Heart right ventricle (tissue), 16 donors: Measurements from ENCODE around the gene GKAP1. TPM values are rescaled to one million over a fixed set of nuclear protein-coding genes. Genes with fewer than 3 reads are reported as not detected.
"Not testable (repeated sequence)": the region's sequence is repeated elsewhere in the genome, so short reads cannot be mapped to it uniquely, and the experiment has no call there.

Source experiments
- ATAC-seq, 8 donors: fragments of 200-7000 bp; cut with Tn5 transposase; one replicate each; pipeline ENCODE4 v1.9.1; 2020; ENCODE audit warnings: mild to moderate bottlenecking in 8 of 8, moderate library complexity in 8 of 8, moderate number of reproducible peaks in 1 of 8
- DNase-seq, 2 donors: peaks; one replicate each; pipeline ENCODE4 v3.0.0-alpha.2; 2020
- H3K27ac ChIP-seq, 10 donors: fragments of 200-600 bp; sonication (generic) in 2 of 10; one replicate each; pipeline versions ENCODE4 v1.5.0 to v1.8.0; 2020 to 2022; ENCODE audit warnings: mild to moderate bottlenecking in 3 of 10
- H3K27me3 ChIP-seq, 7 donors: fragments of 200-600 bp; one replicate each; pipeline ENCODE4 v1.8.0; 2021 to 2022; ENCODE audit warnings: mild to moderate bottlenecking in 2 of 7
- H3K36me3 ChIP-seq, 9 donors: fragments of 200-600 bp; sonication (generic) in 1 of 9; one replicate each; pipeline versions ENCODE4 v1.5.0 to v1.8.0; 2020 to 2022; ENCODE audit warnings: mild to moderate bottlenecking in 2 of 9
- H3K4me1 ChIP-seq, 9 donors: fragments of 200-600 bp; sonication (generic) in 1 of 9; one replicate each; pipeline versions ENCODE4 v1.5.0 to v1.8.0; 2020 to 2022; ENCODE audit warnings: mild to moderate bottlenecking in 4 of 9
- H3K4me3 ChIP-seq, 10 donors: fragments of 200-600 bp; sonication (generic) in 2 of 10; one replicate each; pipeline versions ENCODE4 v1.5.0 to v1.8.0; 2020 to 2022; ENCODE audit warnings: mild to moderate bottlenecking in 7 of 10, moderate library complexity in 2 of 10
- H3K9me3 ChIP-seq, 11 donors: fragments of 200-600 bp in 10 of 11; sonication (generic) in 2 of 11; one replicate each; pipeline versions ENCODE4 v1.5.0 to v1.8.0; 2013 to 2022; ENCODE audit warnings: mild to moderate bottlenecking in 2 of 11, control low read depth in 1 of 11, moderate library complexity in 1 of 11
- WGBS, 2 donors: extraction: QIAGEN DNeasy Blood & Tissue Kit; methylation state at CpG; one replicate each; pipeline ENCODE4 v1.1.7; 2013; ENCODE audit warnings: inconsistent platforms in 1 of 2; 5-methylcytosine and 5-hydroxymethylcytosine counted together
- intact Hi-C, 10 donors: fragments of 100-400 bp; cut with DNase I; formaldehyde crosslinking; loops; one replicate each; pipeline versions ENCODE4 v1.11.1 to v1.14.2; 2022
- polyA plus RNA-seq, 2 donors: library from polyadenylated mRNA; stranded (reverse); fragments of 200-250 nt; gene quantifications; one replicate each; pipeline ENCODE4 v1.2.3, GENCODE V29; 2013
- total RNA-seq, 10 donors: library from RNA; stranded (reverse); fragmentation: NEBNext Ultra II Directional in 3 of 10; extraction: Animal tissue kit (Norgen Biotek cat#: 25700) in 3 of 10; gene quantifications; one replicate each; pipeline versions ENCODE4 v1.2.1 to v1.2.4, GENCODE V29; 2021 to 2023
- TF ChIP-seq, protein P1 (sequence below), 9 donors: fragments of 200-600 bp; sonication (generic) in 2 of 9; IDR thresholded peaks; one replicate each; pipeline versions ENCODE4 v1.5.0 to v1.8.0; 2021 to 2022; ENCODE audit warnings: antibody characterized with exemption in 9 of 9, mild to moderate bottlenecking in 5 of 9, moderate library complexity in 1 of 9
- donor health status: Arrhythmogenic right ventricular cardiomyopathy.
- donor health status: ischemic (EF 13 %, LVEDD 7.1; RV severe dilation, severe dysfunction).
- donor health status: healthy with polysubstance abuse.
- donor health status: DM: no; HTN: yes; CAD: no.
- donor health status: DM: no; HTN: no; CAD: no.
- donor health status: ischemic (EF 25% LVEDD 6.9; RV normal size, moderate dysfunction).
- donor health status: ischemic (EF 25% LVEDD 5.7; RV mildly dilated, moderate dysfunction).
- donor health status: healthy.
- donor health status: DM: yes; HTN: yes; CAD: no.
- donor health status: Ischemic cardiomyopathy.
- donor health status: ischemic (EF 35%, LVEDD 5.7; RV mildly dilated, moderate dysfunction).
- donor health status: nonischemic (EF 11% LVEDD 7.7; RV severe dilation, severe dysfunction).
- donor health status: DM: yes; HTN: yes; CAD: no.
- donor health status: PGD.
- donor health status: ischemic (EF 29% LVEDD 5.4; RV normal size, mild dysfunction).
- donor health status: nonischemic (EF 23%, LVEDD 6.1; RV moderate dilation, normal function).

GKAP1 gene
- total and polyA plus RNA-seq, 12 donors = 13.2 to 25.0 (median 19.9) TPM

DNA sequence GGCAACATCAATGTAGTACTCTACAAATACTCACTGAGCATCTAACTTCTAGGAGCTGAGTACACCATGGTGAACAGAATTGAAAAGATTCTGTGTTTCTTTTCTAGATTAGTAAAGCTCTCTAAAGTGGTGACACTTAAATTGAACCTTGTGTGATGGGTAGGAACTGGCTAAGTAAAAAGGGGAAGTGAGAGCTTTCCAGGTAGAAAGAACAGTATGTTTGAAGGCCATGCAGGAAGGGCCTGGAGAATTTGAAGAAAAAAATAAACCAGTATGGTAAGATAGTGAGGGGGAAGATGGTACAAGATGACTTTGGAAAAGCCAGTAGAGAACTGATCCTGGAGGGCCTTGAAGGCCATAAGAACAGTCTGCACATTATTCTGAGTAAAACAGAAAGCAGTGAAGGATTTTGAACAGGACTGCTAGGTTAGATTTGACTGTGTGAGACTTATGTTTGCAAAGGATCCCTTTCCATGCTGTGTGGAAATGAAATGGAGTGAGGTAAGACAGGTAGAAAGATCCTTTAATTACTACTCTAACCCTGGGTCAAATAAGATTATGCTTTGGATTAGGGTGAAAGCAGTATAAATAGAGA, 63.1 kb downstream of the GKAP1 start:
- Histone ChIP-seq H3K4me3 (no peak overlapping the region), H3K4me1 (no peaks in the 10 kb centered on the region), H3K27ac (no peak overlapping the region), H3K9me3 (no peaks in the 10 kb centered on the region), H3K36me3 (peaks cover 0 to 63% (median 0%) of the 10 kb centered on the region in 9 donors), H3K27me3 (no peaks in the 10 kb centered on the region)
- intact Hi-C loops = no loop called here
- no peak for ATAC-seq
- DNase-seq = no peak
- TF ChIP-seq, protein P1, sequence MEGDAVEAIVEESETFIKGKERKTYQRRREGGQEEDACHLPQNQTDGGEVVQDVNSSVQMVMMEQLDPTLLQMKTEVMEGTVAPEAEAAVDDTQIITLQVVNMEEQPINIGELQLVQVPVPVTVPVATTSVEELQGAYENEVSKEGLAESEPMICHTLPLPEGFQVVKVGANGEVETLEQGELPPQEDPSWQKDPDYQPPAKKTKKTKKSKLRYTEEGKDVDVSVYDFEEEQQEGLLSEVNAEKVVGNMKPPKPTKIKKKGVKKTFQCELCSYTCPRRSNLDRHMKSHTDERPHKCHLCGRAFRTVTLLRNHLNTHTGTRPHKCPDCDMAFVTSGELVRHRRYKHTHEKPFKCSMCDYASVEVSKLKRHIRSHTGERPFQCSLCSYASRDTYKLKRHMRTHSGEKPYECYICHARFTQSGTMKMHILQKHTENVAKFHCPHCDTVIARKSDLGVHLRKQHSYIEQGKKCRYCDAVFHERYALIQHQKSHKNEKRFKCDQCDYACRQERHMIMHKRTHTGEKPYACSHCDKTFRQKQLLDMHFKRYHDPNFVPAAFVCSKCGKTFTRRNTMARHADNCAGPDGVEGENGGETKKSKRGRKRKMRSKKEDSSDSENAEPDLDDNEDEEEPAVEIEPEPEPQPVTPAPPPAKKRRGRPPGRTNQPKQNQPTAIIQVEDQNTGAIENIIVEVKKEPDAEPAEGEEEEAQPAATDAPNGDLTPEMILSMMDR (IDR thresholded peaks at IDR 0.05) = no peak

- Histone ChIP-seq H3K4me3 (no peak overlapping the region), H3K36me3 (peaks cover 0 to 66% (median 0%) of the 10 kb centered on the region in 9 donors), H3K4me1 (no peaks in the 10 kb centered on the region), H3K9me3 (no peaks in the 10 kb centered on the region), H3K27me3 (no peaks in the 10 kb centered on the region), H3K27ac (no peak overlapping the region)
- ATAC-seq = no peak
- 91 to 93% methylated on average over 3 of the region's 3 CpGs for WGBS, 2 donors
- TF ChIP-seq, protein P1 (IDR thresholded peaks at IDR 0.05) = no peak
- intact Hi-C loops = no loop called here
- DNase-seq = no peak
Measured at GRCh38 chr9:83749706-83750105, 67.9 kb downstream of the GKAP1 start.

DNA sequence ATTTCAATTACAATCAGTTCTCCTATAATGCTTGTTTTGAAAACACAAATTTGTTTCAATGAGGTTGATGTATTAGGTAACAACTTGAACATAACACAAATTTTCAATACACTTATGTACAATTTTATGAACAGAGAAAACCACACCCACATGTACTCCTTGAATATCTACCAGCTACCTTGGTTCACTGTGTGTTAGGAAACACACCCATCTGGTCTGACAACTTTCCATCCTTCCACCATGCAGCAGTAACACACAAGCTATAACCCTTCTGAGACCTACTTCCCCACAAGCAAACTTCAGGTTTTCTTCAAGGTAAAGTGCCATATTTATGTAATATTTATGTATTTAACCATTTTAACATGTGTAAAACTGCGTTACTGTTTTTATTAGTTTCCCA, 73.4 kb downstream of the GKAP1 start:
- Histone ChIP-seq H3K4me3 (no peak overlapping the region), H3K36me3 (peaks cover 0 to 64% (median 0%) of the 10 kb centered on the region in 9 donors), H3K27ac (no peak overlapping the region), H3K4me1 (no peaks in the 10 kb centered on the region), H3K9me3 (no peaks in the 10 kb centered on the region), H3K27me3 (no peaks in the 10 kb centered on the region)
- DNase-seq = no peak
- intact Hi-C loops = loop anchor here in 1 of 10 donors (5.0 kb wide), 1 partner anchor 817 kb away; no protein-coding TSS in a partner anchor
- no peak for ATAC-seq
- TF ChIP-seq, protein P1 (IDR thresholded peaks at IDR 0.05) = no peak
- 96 to 98% methylated on average over 1 of the region's 1 CpG for WGBS, 2 donors

DNA sequence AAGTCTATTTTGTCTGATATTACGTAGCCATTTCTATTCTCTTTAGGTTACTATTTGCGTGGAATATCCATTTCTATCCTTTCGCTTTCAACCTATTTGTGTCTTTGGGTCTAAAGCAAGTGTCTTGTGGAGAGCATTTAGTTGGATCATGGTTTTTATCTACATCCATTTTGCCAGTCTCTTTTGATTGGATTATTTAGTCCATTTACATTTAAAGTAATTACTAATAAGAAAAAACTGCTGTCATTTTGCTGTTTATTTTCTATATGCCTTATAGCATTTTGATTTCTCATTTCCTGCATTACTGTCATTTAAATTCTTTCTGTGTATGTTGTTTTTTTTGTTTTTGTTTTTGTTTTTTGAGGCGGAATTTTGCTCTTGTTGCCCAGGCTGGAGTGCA, 83.8 kb downstream of the GKAP1 start:
- TF ChIP-seq, protein P1 (IDR thresholded peaks at IDR 0.05) = no peak
- ATAC-seq (no peak), DNase-seq (no peak)
- Histone ChIP-seq H3K9me3 (peaks cover 0 to 16% (median 5%) of the 10 kb centered on the region in 11 donors), H3K36me3 (peaks cover 0 to 13% (median 0%) of the 10 kb centered on the region in 9 donors), H3K27ac (no peak overlapping the region), H3K4me3 (no peak overlapping the region), H3K4me1 (no peaks in the 10 kb centered on the region), H3K27me3 (no peaks in the 10 kb centered on the region)
- intact Hi-C loops = no loop called here
- WGBS, 2 donors = 96% methylated on average over 4 of the region's 4 CpGs

DNA sequence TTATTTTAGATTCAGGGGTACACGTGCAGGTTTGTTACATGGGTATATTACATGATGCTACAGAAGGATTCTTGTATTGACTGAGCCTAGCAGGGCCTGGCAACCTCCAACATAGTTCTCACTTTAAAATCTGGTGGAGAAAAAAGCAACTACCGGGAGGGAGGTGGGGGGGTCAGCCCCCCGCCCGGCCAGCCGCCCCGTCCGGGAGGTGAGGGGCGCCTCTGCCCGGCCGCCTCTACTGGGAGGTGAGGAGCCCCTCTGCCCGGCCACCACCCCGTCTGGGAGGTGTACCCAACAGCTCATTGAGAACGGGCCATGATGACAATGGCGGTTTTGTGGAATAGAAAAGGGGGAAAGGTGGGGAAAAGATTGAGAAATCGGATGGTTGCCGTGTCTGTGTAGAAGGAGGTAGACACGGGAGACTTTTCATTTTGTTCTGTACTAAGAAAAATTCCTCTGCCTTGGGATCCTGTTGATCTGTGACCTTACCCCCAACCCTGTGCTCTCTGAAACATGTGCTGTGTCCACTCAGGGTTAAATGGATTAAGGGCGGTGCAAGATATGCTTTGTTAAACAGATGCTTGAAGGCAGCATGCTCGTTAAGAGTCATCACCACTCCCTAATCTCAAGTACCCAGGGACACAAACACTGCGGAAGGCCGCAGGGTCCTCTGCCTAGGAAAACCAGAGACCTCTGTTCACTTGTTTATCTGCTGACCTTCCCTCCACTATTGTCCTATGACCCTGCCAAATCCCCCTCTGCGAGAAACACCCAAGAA, 88.8 kb downstream of the GKAP1 start:
- H3K36me3 ChIP-seq, ATAC-seq, H3K27me3 ChIP-seq, intact Hi-C loops, H3K4me3 ChIP-seq, H3K27ac ChIP-seq, DNase-seq, H3K4me1 ChIP-seq: not testable (repeated sequence)
- peaks cover 0 to 16% (median 9%) of the 10 kb centered on the region in 11 donors for H3K9me3 ChIP-seq
- WGBS, 2 donors = 83 to 90% methylated on average over 10 to 13 of the region's 22 CpGs
